Stomach (tissue), 9 donors: ENCODE measurements around the gene STK17A. TPM values are rescaled to one million over a fixed set of nuclear protein-coding genes. Genes with fewer than 3 reads are reported as not detected.

Experiments used
- DNase-seq, 2 donors: peaks; one replicate each; pipeline versions ENCODE4 v3.0.0 to v3.0.0-alpha.2; 2013 to 2019
- H3K27ac ChIP-seq, 5 donors: fragments of 200-600 bp in 4 of 5; sonication (generic) in 4 of 5; one replicate each; pipeline ENCODE4 v1.5.1; 2013 to 2019; ENCODE audit warnings: mild to moderate bottlenecking in 1 of 5, moderate library complexity in 1 of 5
- H3K27me3 ChIP-seq, 3 donors: fragments of 200-600 bp; sonication (generic); one replicate each; pipeline ENCODE4 v1.5.1; 2017 to 2019; ENCODE audit warnings: mixed run types in 1 of 3
- H3K36me3 ChIP-seq, 4 donors: fragments of 200-600 bp; sonication (generic); 1 replicate in 3 of 4; 2 replicates in 1 of 4; pipeline ENCODE4 v1.5.1; 2016 to 2019
- H3K4me1 ChIP-seq, 4 donors: fragments of 200-600 bp; sonication (generic); one replicate each; pipeline ENCODE4 v1.5.1; 2016 to 2019
- H3K4me3 ChIP-seq, 4 donors: fragments of 200-600 bp; sonication (generic) in 3 of 4; one replicate each; pipeline ENCODE4 v1.5.1; 2016 to 2019; ENCODE audit warnings: mild to moderate bottlenecking in 1 of 4
- H3K9me3 ChIP-seq, 4 donors: fragments of 200-600 bp; sonication (generic); one replicate each; pipeline ENCODE4 v1.5.1; 2016 to 2019
- CTCF ChIP-seq, 7 experiments: fragments of 450-650 bp in 4 of 7; fragments of 200-600 bp in 3 of 7; sonication (generic) in 3 of 7; IDR thresholded peaks; one replicate each; pipeline ENCODE4 v1.5.1; 2016 to 2019; ENCODE audit warnings: antibody characterized with exemption in 7 of 7, control low read depth in 2 of 7, mild to moderate bottlenecking in 1 of 7
- EP300 ChIP-seq: sonication (generic); formaldehyde crosslinking; IDR thresholded peaks from one replicate; pipeline ENCODE4 v1.6.1; 2017; ENCODE audit warnings: antibody characterized with exemption
- POLR2A ChIP-seq, 4 donors: fragments of 450-650 bp; IDR thresholded peaks; one replicate each; pipeline ENCODE4 v1.6.1; 2016; ENCODE audit warnings: antibody characterized with exemption in 4 of 4, control low read depth in 2 of 4, mild to moderate bottlenecking in 1 of 4, moderate library complexity in 1 of 4
- POLR2AphosphoS5 ChIP-seq, 3 donors: sonication (generic); formaldehyde crosslinking; IDR thresholded peaks; one replicate each; pipeline ENCODE4 v1.6.1; 2016; ENCODE audit warnings: antibody characterized with exemption in 3 of 3
- WGBS, 5 donors: extraction: QIAGEN DNeasy Blood & Tissue Kit in 3 of 5; methylation state at CpG; one replicate each; pipeline versions ENCODE4 v1.1.5 to v1.1.7; 2013 to 2018; 5-methylcytosine and 5-hydroxymethylcytosine counted together
- intact Hi-C: fragments of 100-400 bp; cut with DNase I; formaldehyde crosslinking; loops from one replicate; pipeline ENCODE4 v1.15.1; 2023; ENCODE audit warnings: low total_unique reads
- polyA plus RNA-seq, 3 donors: library from polyadenylated mRNA; stranded (reverse); fragments of 200-250 nt; gene quantifications; one replicate each; pipeline ENCODE4 v1.2.3, GENCODE V29; 2013
- total RNA-seq, 5 donors: library from RNA; depleted of rRNA; stranded (reverse); fragments of >200 nt; gene quantifications; one replicate each; pipeline versions ENCODE4 v1.1.0 to v1.2.3, GENCODE V29; 2014 to 2016
- donor health status: healthy with polysubstance abuse.
- donor health status: Bipolar disorder and iron deficiency.
- donor health status: healthy.

Gene STK17A
- total and polyA plus RNA-seq, 8 donors = 6.3 to 33.0 (median 27.0) TPM

- intact Hi-C loops = no loop called here
- WGBS, 5 donors = 26 to 49% (median 39%) methylated on average over 8 of the region's 8 CpGs
- Histone ChIP-seq H3K27me3 (no peaks in the 10 kb centered on the region), H3K27ac (peak overlapping the region; percentile 57 to 92 (median 91)), H3K36me3 (peaks cover 3 to 19% (median 8%) of the 10 kb centered on the region in 4 donors), H3K9me3 (no peaks in the 10 kb centered on the region), H3K4me3 (peak overlapping the region in 1 of 4 donors; percentile 4), H3K4me1 (peaks cover 47 to 81% (median 60%) of the 10 kb centered on the region in 4 donors)
- peak in 1 of 2 donors; percentile 69 for DNase-seq
- no peak for TF ChIP-seq CTCF (IDR thresholded peaks at IDR 0.05)
- no peak for TF ChIP-seq EP300
- peak in 1 of 3 donors; percentile 8 for TF ChIP-seq POLR2AphosphoS5 (IDR thresholded peaks at IDR 0.05)
Measured at GRCh38 chr7:43648473-43649406, 65.8 kb downstream of the STK17A start.

GRCh38 chr7:43649755-43650274, 66.9 kb downstream of the STK17A start:
- peaks cover 0 to 11% (median 0%) of the 10 kb centered on the region in 4 donors for H3K36me3 ChIP-seq
- peak overlapping the region; percentile 59 to 92 (median 91) for H3K27ac ChIP-seq
- intact Hi-C loops = no loop called here
- TF ChIP-seq POLR2A (IDR thresholded peaks at IDR 0.05) = no peak
- TF ChIP-seq CTCF (IDR thresholded peaks at IDR 0.05) = no peak
- TF ChIP-seq POLR2AphosphoS5 (IDR thresholded peaks at IDR 0.05) = peak in 2 of 3 donors; percentile 54 to 56
- no peaks in the 10 kb centered on the region for H3K27me3 ChIP-seq
- peaks cover 47 to 78% (median 60%) of the 10 kb centered on the region in 4 donors for H3K4me1 ChIP-seq
- peak in 1 of 2 donors; percentile 73 for DNase-seq
- WGBS, 5 donors = 50 to 69% (median 63%) methylated on average over 4 of the region's 4 CpGs
- H3K4me3 ChIP-seq = no peak overlapping the region
- no peaks in the 10 kb centered on the region for H3K9me3 ChIP-seq

DNA sequence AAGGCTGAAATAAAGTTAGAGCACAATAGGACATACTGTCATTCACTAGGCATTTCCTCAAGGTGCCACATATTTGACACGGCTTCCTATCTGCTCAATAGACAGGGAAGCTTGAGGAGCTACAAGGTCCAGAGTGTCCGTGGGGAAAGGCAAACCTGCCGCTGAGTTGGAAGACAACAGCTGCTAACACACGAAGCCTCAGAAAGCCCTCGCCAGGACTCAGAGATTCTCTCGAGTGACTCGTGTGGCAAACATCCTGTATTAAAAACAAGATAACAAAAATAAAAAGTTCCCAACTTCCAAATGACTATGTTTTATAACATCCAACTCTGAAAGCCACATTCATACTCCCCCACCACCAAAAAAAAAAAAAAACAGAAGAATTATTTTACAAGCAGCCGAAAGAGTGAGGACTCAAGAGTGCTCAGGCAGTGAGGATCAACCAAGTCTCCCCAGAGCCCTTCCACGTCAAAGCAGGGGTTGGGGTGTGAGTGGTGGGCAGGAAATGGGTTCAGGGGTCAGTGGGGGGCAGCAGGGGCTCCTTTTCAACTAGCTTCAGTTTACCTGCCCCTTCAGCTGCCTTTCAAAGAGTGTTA, 67.6 kb downstream of the STK17A start:
- DNase-seq = no peak
- Histone ChIP-seq H3K36me3 (peaks cover 0 to 4% (median 0%) of the 10 kb centered on the region in 4 donors), H3K27ac (peak overlapping the region; percentile 74 to 92 (median 91)), H3K4me1 (peaks cover 47 to 75% (median 60%) of the 10 kb centered on the region in 4 donors), H3K27me3 (no peaks in the 10 kb centered on the region), H3K4me3 (no peak overlapping the region), H3K9me3 (no peaks in the 10 kb centered on the region)
- TF ChIP-seq POLR2A (IDR thresholded peaks at IDR 0.05) = no peak
- TF ChIP-seq EP300 = no peak
- TF ChIP-seq CTCF (IDR thresholded peaks at IDR 0.05) = no peak
- no peak for TF ChIP-seq POLR2AphosphoS5 (IDR thresholded peaks at IDR 0.05)
- intact Hi-C loops = no loop called here
- 43 to 65% (median 60%) methylated on average over 9 of the region's 9 CpGs for WGBS, 5 donors

- Histone ChIP-seq H3K27me3 (no peaks in the 10 kb centered on the region), H3K9me3 (no peaks in the 10 kb centered on the region), H3K36me3 (no peaks in the 10 kb centered on the region), H3K4me3 (no peak overlapping the region), H3K27ac (peak overlapping the region; percentile 47 to 92 (median 91)), H3K4me1 (peaks cover 31 to 57% (median 45%) of the 10 kb centered on the region in 4 donors)
- intact Hi-C loops = no loop called here
- TF ChIP-seq POLR2AphosphoS5 (IDR thresholded peaks at IDR 0.05) = no peak
- no peak for TF ChIP-seq EP300
- TF ChIP-seq POLR2A (IDR thresholded peaks at IDR 0.05) = no peak
- TF ChIP-seq CTCF (IDR thresholded peaks at IDR 0.05) = no peak
- DNase-seq = no peak
Measured at GRCh38 chr7:43652364-43652763, 69.5 kb downstream of the STK17A start.
